Left cardiac atrium (tissue), 4 donors: Measurements from ENCODE around the gene STK32A. TPM values are rescaled to one million over a fixed set of nuclear protein-coding genes. Genes with fewer than 3 reads are reported as not detected.

Experiments used
- ATAC-seq, 2 donors: fragments of 200-7000 bp; cut with Tn5 transposase; one replicate each; pipeline ENCODE4 v1.9.1; 2020; ENCODE audit warnings: mild to moderate bottlenecking in 2 of 2, moderate library complexity in 2 of 2
- DNase-seq: peaks from one replicate; pipeline ENCODE4 v3.0.0-alpha.2; 2020
- intact Hi-C, 2 donors: fragments of 100-400 bp; cut with DNase I; formaldehyde crosslinking; loops; one replicate each; pipeline versions ENCODE4 v1.14.1 to v1.15.1; 2022 to 2023
- long read RNA-seq: library from polyadenylated mRNA; unstranded; transcript quantifications from one replicate; pipeline ENCODE4 v2.0.0, GENCODE V29; 2021
- total RNA-seq, 2 donors: library from RNA; stranded (reverse); fragmentation: NEBNext Ultra II Directional; extraction: Animal tissue kit (Norgen Biotek cat#: 25700); gene quantifications; one replicate each; pipeline ENCODE4 v1.2.1, GENCODE V29; 2021
- donor health status: DM: no; HTN: yes; CAD: no.
- donor health status: DM: no; HTN: yes; CAD: no; lungs with severe emphysema.
- donor health status: DM: yes; HTN: yes; CAD: no.
- donor health status: Dilated cardiomyopathy.

Gene STK32A
- total RNA-seq = 1 to 10 TPM in 1 of 2 donors, under 1 TPM in 1; 0.68 to 2.8 TPM
- long read RNA-seq = 0 reads

DNA sequence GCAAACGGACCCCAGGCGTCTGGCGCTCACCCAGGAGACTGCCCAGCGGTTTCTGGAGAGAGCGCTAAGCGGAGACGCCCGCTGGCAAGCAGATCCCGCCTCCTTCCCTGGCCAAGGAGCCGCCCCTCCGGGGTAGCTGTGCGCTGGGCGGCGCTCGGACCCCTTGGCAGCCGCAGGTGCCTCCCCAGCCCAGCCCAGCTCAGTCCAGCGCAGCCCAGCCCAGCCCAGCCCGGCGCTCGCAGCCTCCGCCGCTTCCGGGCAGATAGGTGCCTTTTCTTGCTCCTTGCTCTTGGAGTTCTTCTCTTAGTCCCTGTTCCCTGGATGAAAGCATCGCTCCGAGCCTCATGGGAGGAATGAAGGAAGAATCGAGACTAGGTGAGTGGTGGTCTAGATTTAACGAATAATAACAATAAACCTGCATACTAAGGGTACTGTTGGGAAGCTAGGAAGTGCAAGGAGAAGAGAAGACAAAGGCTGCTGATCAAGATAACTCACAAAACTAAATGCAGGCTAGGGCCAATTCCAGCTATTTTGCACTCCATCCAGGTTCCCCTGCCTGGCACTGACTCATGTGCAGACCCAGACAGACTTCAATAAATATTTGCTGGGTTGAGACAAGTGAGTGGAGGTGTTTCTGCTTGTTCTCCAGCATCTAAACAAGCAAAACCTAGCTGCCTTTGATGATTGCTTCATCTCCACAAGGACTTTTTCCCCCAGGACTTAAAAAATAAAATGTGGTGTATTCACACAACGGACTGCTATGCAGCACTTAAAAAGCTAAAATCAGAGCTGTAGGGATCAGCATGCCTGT is at the start of gene STK32A:
STK32A (plus strand) TSS at position 202 of the 811 bp plus-strand sequence. CDS start 4,609 bp downstream, outside the sequence.
- peak; percentile 49 for DNase-seq
- intact Hi-C loops = no loop called here
- peak; percentile 91 to 100 for ATAC-seq

DNA sequence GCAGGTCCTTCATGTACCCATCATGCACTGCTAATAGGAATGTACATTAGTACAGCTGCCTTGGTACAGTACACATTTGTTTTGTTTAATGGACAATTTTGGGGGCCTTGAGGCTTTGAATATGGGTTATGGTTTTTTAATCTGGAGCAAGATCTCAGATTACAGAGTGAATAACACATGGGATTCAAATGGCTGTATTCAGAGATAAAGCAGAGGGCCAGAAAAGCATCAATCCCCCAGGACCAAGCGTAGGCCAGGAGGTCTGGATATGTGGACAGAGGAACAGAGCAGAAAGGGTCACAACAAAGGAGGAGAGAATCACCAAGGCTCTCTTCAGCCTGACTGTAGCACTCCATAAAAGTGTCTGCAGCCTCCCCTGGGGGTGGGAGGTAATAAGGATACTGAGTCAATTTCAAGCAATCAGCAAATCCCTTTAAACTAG is 47.7 kb upstream of the STK32A start:
- ATAC-seq = no peak
- intact Hi-C loops = loop anchor here in 1 of 2 donors (2.0 kb wide), 1 partner anchor 88 kb away; no protein-coding TSS in a partner anchor

GRCh38 chr5:147188200-147189108 is 46.4 kb upstream of the STK32A start:
- ATAC-seq = peak; percentile 74 to 79
- intact Hi-C loops = loop anchor here in 1 of 2 donors (2.0 kb wide), 1 partner anchor 656 kb away; no protein-coding TSS in a partner anchor
- DNase-seq = peak; percentile 36

More for the DNA sequence above, 47.7 kb upstream of the STK32A start:
- DNase-seq = no peak

- no peak for ATAC-seq
- intact Hi-C loops = loop anchor here in 1 of 2 donors (2.0 kb wide), 1 partner anchor 656 kb away; no protein-coding TSS in a partner anchor
- DNase-seq = no peak
Observed at GRCh38 chr5:147189109-147189424, 45.8 kb upstream of the STK32A start.

DNA sequence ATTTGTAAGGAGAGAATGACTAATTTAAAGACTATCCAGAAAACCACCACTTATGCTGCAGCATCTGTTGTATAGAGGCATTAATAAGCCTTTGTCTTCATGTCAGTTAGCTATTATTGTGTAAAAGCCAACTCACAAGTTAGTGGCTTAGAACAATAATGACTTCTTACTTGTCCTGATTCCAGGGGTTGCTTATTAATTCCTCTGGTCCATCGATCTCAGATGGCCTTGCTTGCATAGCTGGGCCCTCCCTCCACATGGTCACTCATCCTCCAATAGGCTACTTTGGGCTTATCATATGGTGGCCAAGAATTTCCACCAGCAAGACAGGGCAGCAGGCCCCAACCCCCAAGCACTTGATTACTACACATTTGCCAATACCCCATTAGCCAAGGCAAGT is 44.5 kb upstream of the STK32A start:
- ATAC-seq = no peak
- DNase-seq = no peak
- intact Hi-C loops = loop anchor here in 1 of 2 donors (10.0 kb wide), 1 partner anchor 646 kb away; no protein-coding TSS in a partner anchor

DNA sequence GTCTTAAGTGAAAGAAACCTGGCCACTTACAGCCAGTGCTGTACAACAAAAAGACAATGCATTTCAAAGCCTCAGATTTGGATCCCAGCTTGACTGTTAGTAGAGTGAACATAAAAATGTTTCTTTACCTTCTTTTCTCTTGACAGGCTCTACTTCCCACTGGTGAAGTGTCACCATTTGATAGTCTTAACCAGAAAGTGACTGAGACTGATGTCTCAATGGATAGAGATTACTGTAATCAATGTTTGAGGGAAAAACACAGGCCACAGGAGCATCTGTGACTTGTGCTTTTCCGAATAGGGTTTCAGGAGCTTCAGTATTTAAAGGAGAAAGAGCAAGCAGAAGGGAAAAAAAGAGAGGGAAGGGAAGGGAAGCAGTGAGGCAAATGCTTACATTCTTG is 41.7 kb upstream of the STK32A start:
- no peak for DNase-seq
- ATAC-seq = no peak
- intact Hi-C loops = loop anchor here in 1 of 2 donors (10.0 kb wide), 1 partner anchor 648 kb away; no protein-coding TSS in a partner anchor

DNA sequence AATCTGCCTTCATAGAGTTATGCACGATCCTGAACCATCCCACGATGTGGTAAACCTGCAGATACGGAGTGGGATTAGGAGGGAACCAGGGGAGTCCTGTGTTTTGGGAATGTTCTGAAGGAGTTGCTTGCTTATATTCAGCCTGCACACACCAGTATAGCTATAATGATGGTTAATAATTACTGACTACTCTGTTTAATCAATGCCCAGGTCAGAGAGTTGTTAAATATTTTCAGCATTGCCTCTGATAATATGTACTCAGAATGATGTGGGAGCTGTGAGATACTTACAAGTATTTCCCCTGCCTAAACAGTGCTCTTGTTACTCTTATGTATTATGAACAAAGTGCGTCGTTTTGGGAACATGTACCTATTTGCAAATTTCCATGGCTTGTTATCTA is 34.8 kb upstream of the STK32A start:
- intact Hi-C loops = no loop called here
- ATAC-seq (no peak), DNase-seq (no peak)

DNA sequence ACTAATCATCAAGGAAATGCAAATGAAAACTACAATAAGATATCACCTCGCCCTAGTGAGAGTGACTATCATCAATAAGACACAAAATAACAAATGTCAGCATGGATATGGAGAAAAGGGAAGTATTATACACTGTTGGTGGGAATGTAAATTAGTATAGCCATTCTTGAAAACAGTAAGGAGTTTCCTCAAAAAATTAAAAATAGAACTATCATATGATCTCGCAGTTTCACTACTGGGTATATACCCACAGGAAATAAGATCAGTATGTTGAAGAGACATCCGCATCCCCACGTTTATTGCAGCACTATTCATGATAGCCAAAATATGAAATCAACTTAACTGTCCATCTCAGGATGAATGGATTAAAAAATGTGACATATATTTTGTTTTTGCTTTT is 31.6 kb upstream of the STK32A start:
- intact Hi-C loops = no loop called here
- no peak for ATAC-seq
- no peak for DNase-seq

DNA sequence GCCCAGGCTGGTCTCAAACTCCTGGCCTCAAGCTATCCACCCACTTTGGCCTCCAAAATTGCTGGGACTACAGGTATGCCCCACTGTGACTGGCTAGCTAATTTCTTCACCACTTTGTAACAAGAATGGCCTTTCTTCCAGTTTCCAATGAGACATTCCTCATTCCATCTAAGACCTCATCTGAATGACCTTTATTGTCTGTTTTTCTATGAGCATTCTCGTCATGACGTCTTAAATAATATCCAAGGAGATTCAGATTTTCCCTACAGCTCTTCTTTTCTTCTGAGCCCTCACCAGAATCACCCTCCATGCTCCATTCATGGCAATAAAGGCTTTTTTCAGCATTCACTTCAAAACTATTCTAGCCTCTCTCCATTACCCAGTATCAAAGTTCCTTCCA is 30.2 kb upstream of the STK32A start:
- DNase-seq = no peak
- intact Hi-C loops = no loop called here
- no peak for ATAC-seq

GRCh38 chr5:147208134-147208533 is 26.7 kb upstream of the STK32A start:
- intact Hi-C loops = no loop called here
- no peak for ATAC-seq

GRCh38 chr5:147216552-147217154 is 18.2 kb upstream of the STK32A start:
- DNase-seq = no peak
- ATAC-seq = no peak
- intact Hi-C loops = loop anchor here in 1 of 2 donors (5.0 kb wide), 1 partner anchor 371 kb away; no protein-coding TSS in a partner anchor

More at GRCh38 chr5:147208134-147208533, 26.7 kb upstream of the STK32A start:
- DNase-seq = no peak

GRCh38 chr5:147223343-147223742 is 11.5 kb upstream of the STK32A start:
- ATAC-seq = no peak
- no peak for DNase-seq
- intact Hi-C loops = loop anchor here (5.0 to 10.0 kb wide), 2 partner anchors 231 to 334 kb away; no protein-coding TSS in a partner anchor

DNA sequence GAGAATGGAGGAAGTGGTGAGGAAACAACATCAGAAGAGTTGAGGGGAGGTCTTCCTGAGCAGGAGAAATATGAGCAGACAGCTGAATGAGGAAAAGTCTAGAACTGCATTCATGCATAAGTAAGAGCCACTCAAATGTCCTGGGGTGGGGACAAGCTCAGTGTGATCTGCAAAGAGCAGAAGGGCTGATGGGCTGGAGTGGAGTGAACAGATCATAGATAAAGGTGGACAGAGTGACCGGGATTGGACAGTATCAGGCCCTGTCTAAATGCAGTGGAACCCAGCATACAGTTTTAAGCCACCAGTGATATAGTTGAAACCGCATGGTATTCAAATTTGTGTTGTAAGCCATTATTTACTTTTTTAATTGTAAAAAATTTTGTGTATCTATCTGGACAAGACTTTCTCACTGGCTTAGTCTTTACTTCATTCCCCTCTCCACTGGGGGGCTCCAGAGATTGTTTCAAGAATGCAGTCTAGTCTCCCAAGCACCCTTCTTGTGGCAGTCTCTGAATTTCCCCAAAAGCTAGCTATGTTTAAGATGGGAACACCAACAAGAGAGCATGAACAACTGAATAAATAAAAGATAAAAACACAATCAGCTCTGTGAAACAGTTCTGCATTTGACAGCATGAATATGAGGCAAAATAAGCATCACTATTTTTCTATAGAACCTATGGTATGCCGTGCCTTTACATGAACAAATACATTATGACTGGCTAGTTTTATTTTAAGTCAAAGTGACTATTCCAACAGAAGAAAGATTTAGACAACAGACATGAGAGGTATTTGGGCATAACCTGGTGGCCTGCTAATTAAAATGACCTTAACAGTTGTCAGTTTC is 10.7 kb upstream of the STK32A start:
- intact Hi-C loops = loop anchor here (2.0 to 10.0 kb wide), 3 partner anchors 145 to 333 kb away; no protein-coding TSS in a partner anchor
- peak; percentile 78 to 81 for ATAC-seq
- DNase-seq = peak; percentile 29

DNA sequence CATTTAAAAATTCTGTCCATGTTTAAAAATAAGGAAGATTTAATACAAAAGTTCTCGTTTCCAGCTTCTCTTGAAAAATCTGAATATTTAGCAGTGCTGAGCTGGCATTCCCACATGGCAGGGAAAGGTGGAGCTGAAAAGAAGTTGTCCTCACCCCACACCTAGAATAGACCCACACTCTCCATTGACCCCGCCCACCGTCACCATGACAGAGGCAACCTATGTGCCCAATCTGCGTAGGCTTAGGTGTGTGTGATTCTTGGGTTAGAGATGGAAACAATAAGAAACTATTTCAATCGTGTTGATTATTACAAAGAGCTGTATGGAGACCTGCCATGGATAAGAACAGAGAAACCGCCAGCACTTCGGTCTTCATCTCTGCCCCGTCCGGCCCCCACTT is 8.9 kb upstream of the STK32A start:
- intact Hi-C loops = loop anchor here (2.0 to 10.0 kb wide), 5 partner anchors 141 to 351 kb away; no protein-coding TSS in a partner anchor
- DNase-seq = no peak
- ATAC-seq = no peak

GRCh38 chr5:147226512-147226911 is 8.3 kb upstream of the STK32A start:
- intact Hi-C loops = loop anchor here (5.0 to 10.0 kb wide), 4 partner anchors 141 to 351 kb away; no protein-coding TSS in a partner anchor
- ATAC-seq (no peak), DNase-seq (no peak)

DNA sequence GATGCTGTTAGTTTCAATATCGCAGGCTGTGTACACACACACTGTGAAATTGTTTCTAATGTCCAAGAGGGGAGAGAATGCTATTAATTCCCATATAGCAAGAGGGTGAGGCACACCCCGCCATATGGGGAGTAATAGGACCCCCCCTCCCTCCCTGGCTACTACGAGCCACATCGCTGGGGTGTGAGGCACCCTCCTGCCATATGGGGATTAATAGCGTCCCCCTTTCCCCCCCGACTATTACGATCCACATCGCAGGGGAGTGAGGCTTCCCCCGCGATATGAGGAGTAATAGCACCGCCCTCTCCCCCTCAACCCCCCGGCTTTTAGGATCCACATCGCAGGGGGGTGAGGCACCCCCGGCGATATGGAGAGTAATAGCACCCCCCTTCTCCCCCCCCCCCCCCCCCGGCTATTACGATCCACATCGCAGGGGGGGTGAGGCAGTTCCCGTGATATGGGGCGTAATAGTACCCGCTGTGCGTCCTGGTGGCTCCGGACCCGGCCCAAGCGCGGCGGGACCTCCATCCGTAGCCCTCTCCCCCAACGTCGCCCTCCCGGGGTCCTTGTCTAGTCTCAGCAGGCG is 494 bp upstream of the STK32A start:
- ATAC-seq (peak; percentile 46 to 62), DNase-seq (no peak)
- intact Hi-C loops = no loop called here

GRCh38 chr5:147240266-147240985 is 5.6 kb downstream of the STK32A start:
- ATAC-seq = no peak
- no peak for DNase-seq
- intact Hi-C loops = no loop called here
